PC-9 (cell line): ENCODE results near the gene GRWD1. TPM values are rescaled to one million over a fixed set of nuclear protein-coding genes. Genes with fewer than 3 reads are reported as not detected.

Experiments
- BruUV-seq: library from RNA; stranded (reverse); fragments of 400-500 nt; replicated peaks from 2 replicates; lab custom pipeline; 2021; lab: Mats Ljungman, UMichigan
- CTCF ChIA-PET: fragments of 300-600 bp; sonication (Branson Sonifier 250); formaldehyde crosslinking; loops from one replicate; lab custom pipeline; 2022; ENCODE audit warnings: antibody characterized with exemption; lab: Charles Lee
- POLR2A ChIA-PET: fragments of 300-600 bp; sonication (Branson Sonifier 250); formaldehyde crosslinking; loops from one replicate; lab custom pipeline; 2022; ENCODE audit warnings: antibody characterized with exemption; ENCODE audit not compliant: unreplicated experiment; lab: Charles Lee
- DNase-seq, 2 experiments: peaks; one replicate each; pipeline versions ENCODE4 v3.0.0 to v3.0.0-alpha.2; 2015 to 2022; ENCODE audit warnings: mixed read lengths in 1 of 2
- H2AFZ ChIP-seq: fragments of 200-600 bp; sonication (generic); 2 replicates; pipeline ENCODE4 v1.8.1; 2017; ENCODE audit warnings: antibody characterized with exemption
- H3F3A ChIP-seq: fragments of 200-600 bp; sonication (generic); 2 replicates; pipeline ENCODE4 v1.8.1; 2017; ENCODE audit warnings: antibody characterized with exemption, mild to moderate bottlenecking, low read depth; ENCODE audit not compliant: insufficient read depth
- H3K27ac ChIP-seq: fragments of 200-600 bp; sonication (generic); 2 replicates; pipeline ENCODE4 v1.6.1; 2016; ENCODE audit warnings: mixed run types
- H3K27me3 ChIP-seq: fragments of 200-600 bp; sonication (generic); 2 replicates; pipeline ENCODE4 v1.6.1; 2016; ENCODE audit warnings: low read depth, mixed run types; ENCODE audit not compliant: insufficient read depth
- H3K36me3 ChIP-seq: fragments of 200-600 bp; sonication (generic); 2 replicates; pipeline ENCODE4 v1.6.1; 2016; ENCODE audit warnings: low read depth, mixed run types
- H3K4me1 ChIP-seq: fragments of 200-600 bp; sonication (generic); replicated peaks from 2 replicates; pipeline ENCODE4 v1.6.1; 2016; ENCODE audit warnings: mixed run types; ENCODE audit not compliant: insufficient read depth
- H3K4me2 ChIP-seq: fragments of 200-600 bp; sonication (generic); 2 replicates; pipeline ENCODE4 v1.6.1; 2017; ENCODE audit warnings: mixed run types
- H3K4me3 ChIP-seq: fragments of 200-600 bp; sonication (generic); 2 replicates; pipeline ENCODE4 v1.6.1; 2016; ENCODE audit warnings: mixed run types
- H3K79me2 ChIP-seq: fragments of 200-600 bp; sonication (generic); 2 replicates; pipeline ENCODE4 v1.6.1; 2017; ENCODE audit warnings: low read depth, mixed run types
- H3K9me2 ChIP-seq: fragments of 200-600 bp; sonication (generic); 2 replicates; pipeline ENCODE4 v1.8.1; 2017; ENCODE audit warnings: mild to moderate bottlenecking; ENCODE audit not compliant: insufficient read depth
- H3K9me3 ChIP-seq: fragments of 200-600 bp; sonication (generic); 2 replicates; pipeline ENCODE4 v1.8.1; 2016; ENCODE audit warnings: low read depth; ENCODE audit not compliant: insufficient read depth
- H4K20me1 ChIP-seq: fragments of 200-600 bp; sonication (generic); 2 replicates; pipeline ENCODE4 v1.8.1; 2017; ENCODE audit not compliant: insufficient read depth
- CTCF ChIP-seq: fragments of 200-600 bp; sonication (generic); conservative IDR thresholded peaks from 2 replicates; pipeline ENCODE4 v1.6.1; 2017; ENCODE audit warnings: mixed run types, antibody characterized with exemption, mild to moderate bottlenecking, moderate library complexity
- EZH2 ChIP-seq: fragments of 200-600 bp; sonication (generic); IDR thresholded peaks from 2 replicates; pipeline ENCODE4 v1.8.0; 2017; ENCODE audit warnings: antibody characterized with exemption, low read depth
- intact Hi-C: fragments of 100-400 bp; cut with micrococcal nuclease; formaldehyde crosslinking; loops from one replicate; pipeline ENCODE4 v1.10.0; 2022; ENCODE audit not compliant: unreplicated experiment
- total RNA-seq: library from RNA; stranded (reverse); gene quantifications from 2 replicates; pipeline ENCODE4 v1.2.3, GENCODE V29; 2021

The GRWD1 gene
- total RNA-seq, 1 experiment from 2014 or later, result 35.5 TPM

- intact Hi-C loops, result loop anchor here (5.0 kb wide), 1 partner anchor 69 kb away; no protein-coding TSS in a partner anchor
- no peaks in the 10 kb centered on the region for H3K9me3 ChIP-seq
- no peaks in the 10 kb centered on the region for H3K27me3 ChIP-seq
- peaks cover 11% of the 10 kb centered on the region for H3K4me1 ChIP-seq
- peaks cover 21% of the 10 kb centered on the region for H4K20me1 ChIP-seq
- H3K4me3 ChIP-seq, result no peak overlapping the region
- H2AFZ ChIP-seq, result no peak overlapping the region
- peaks cover 32% of the 10 kb centered on the region for H3F3A ChIP-seq
- H3K9me2 ChIP-seq, result no peaks in the 10 kb centered on the region
- POLR2A ChIA-PET, result no interaction called here
- no TSS peak for BruUV-seq
- H3K4me2 ChIP-seq, result no peak overlapping the region
- no peak overlapping the region for H3K27ac ChIP-seq
- no peak for DNase-seq
- no peak for TF ChIP-seq CTCF
- no peak for TF ChIP-seq EZH2
- peaks cover 21% of the 10 kb centered on the region for H3K79me2 ChIP-seq
- CTCF ChIA-PET, result interaction anchor here (0.9 kb wide), 1 partner anchor 9 kb away, joined by 3 read pairs; no protein-coding TSS in a partner anchor
- peaks cover 14% of the 10 kb centered on the region; the same call in 1 of the 2 replicates for H3K36me3 ChIP-seq
These were observed 21.0 kb downstream of the GRWD1 start for GRCh38 chr19:48466561-48467325.

GRCh38 chr19:48468772-48469288 is 23.0 kb downstream of the GRWD1 start:
- Histone ChIP-seq H3K4me1 (peaks cover 11% of the 10 kb centered on the region), H3K4me3 (peak overlapping the region; percentile 93), H2AFZ (peak overlapping the region; percentile 63; the same call in 1 of the 2 replicates), H3K4me2 (peak overlapping the region; percentile 75), H3K9me2 (no peaks in the 10 kb centered on the region), H3F3A (peaks cover 37% of the 10 kb centered on the region), H3K9me3 (no peaks in the 10 kb centered on the region), H3K79me2 (peaks cover 26% of the 10 kb centered on the region), H4K20me1 (peaks cover 25% of the 10 kb centered on the region), H3K27me3 (no peaks in the 10 kb centered on the region), H3K36me3 (peaks cover 25% of the 10 kb centered on the region), H3K27ac (peak overlapping the region; percentile 82; the same call in 1 of the 2 replicates)
- intact Hi-C loops, result loop anchor here (1.0 to 5.0 kb wide), 3 partner anchors 24 to 72 kb away; partner anchors contain the start of gene GRWD1
- BruUV-seq, result no TSS peak
- POLR2A ChIA-PET, result no interaction called here
- no peak for TF ChIP-seq CTCF
- TF ChIP-seq EZH2, result no peak
- peak; percentile 100 for DNase-seq
- CTCF ChIA-PET, result no interaction called here

- Histone ChIP-seq H3K79me2 (peaks cover 26% of the 10 kb centered on the region), H4K20me1 (peaks cover 27% of the 10 kb centered on the region), H3F3A (peaks cover 34% of the 10 kb centered on the region), H3K36me3 (peaks cover 25% of the 10 kb centered on the region), H3K4me3 (peak within 1 kb of the TSS; percentile 93), H3K4me2 (peak within 1 kb of the TSS; percentile 98), H2AFZ (peak within 1 kb of the TSS; percentile 70), H3K9me3 (no peaks in the 10 kb centered on the region), H3K27me3 (no peaks in the 10 kb centered on the region), H3K27ac (peak within 1 kb of the TSS; percentile 82), H3K9me2 (no peaks in the 10 kb centered on the region), H3K4me1 (peaks cover 11% of the 10 kb centered on the region)
- peak; percentile 55 to 88 for DNase-seq
- ChIA-PET CTCF (no interaction called here), POLR2A (interaction anchor here (0.6 to 0.9 kb wide), 2 partner anchors 105 to 168 kb away, joined by 7 to 9 read pairs; no protein-coding TSS in a partner anchor)
- intact Hi-C loops, result loop anchor here (1.0 to 5.0 kb wide), 3 partner anchors 23 to 72 kb away; partner anchors contain the start of gene GRWD1
- no peak for TF ChIP-seq CTCF
- no peak for TF ChIP-seq EZH2
- TSS peak; percentile 95 for BruUV-seq
These were observed 23.6 kb downstream of the GRWD1 start, which contains the start of gene CYTH2 for GRCh38 chr19:48469289-48469881. CYTH2 (plus strand) TSS chr19:48469369; CDS start chr19:48469508, 139 bp downstream.
